ENCODE data around the gene C16orf92. TPM values are rescaled to one million over a fixed set of nuclear protein-coding genes. Genes with fewer than 3 reads are reported as not detected.

The C16orf92 gene
- total and polyA plus RNA-seq, 2 of the 13 experiments (the other 11 are each of a cell fraction or from before 2014, with no cell fraction given), result not detected

GRCh38 chr16:29995911-29996765 lies 26.9 kb upstream of the C16orf92 start, which contains the start of gene INO80E (continued):
- TF ChIP-seq ZNF263 (CRISPR knock-in tag; IDR thresholded peaks at IDR 0.05), result peak; percentile 45; the same call in 1 of the 2 replicates
- peak; percentile 98 for TF ChIP-seq YY1 (IDR thresholded peaks at IDR 0.05; ENCODE audit: insufficient read depth, insufficient replicate concordance, low read depth, low read length)
- peak; percentile 71; the same call in 1 of the 2 replicates for TF ChIP-seq PAX8 (CRISPR knock-in tag; IDR thresholded peaks at IDR 0.05; ENCODE audit: borderline replicate concordance)
- TF ChIP-seq ZBTB3 (CRISPR knock-in tag; IDR thresholded peaks at IDR 0.05; ENCODE audit: borderline replicate concordance, low read depth), result no peak; the same call in 1 of the 2 replicates
- peak; percentile 76 for TF ChIP-seq BRCA1 (CRISPR knock-in tag; IDR thresholded peaks at IDR 0.05)
- 0 out of 2 replicates have a peak, but pooled peaks have one; percentile 41 for TF ChIP-seq CEBPB (IDR thresholded peaks at IDR 0.05; ENCODE audit: borderline replicate concordance, low read depth, low read length)
- 0 out of 2 replicates have a peak, but pooled peaks have one; percentile 86 for TF ChIP-seq ZSCAN20 (CRISPR knock-in tag; IDR thresholded peaks at IDR 0.05; ENCODE audit: borderline replicate concordance)
- TF ChIP-seq ISL2 (CRISPR knock-in tag; IDR thresholded peaks at IDR 0.05), result peak; percentile 74
- TF ChIP-seq USF2 (IDR thresholded peaks at IDR 0.05; ENCODE audit: low read depth, low read length), result no peak
- no peak; the same call in 1 of the 2 replicates for TF ChIP-seq USF2 (CRISPR knock-in tag; IDR thresholded peaks at IDR 0.05; ENCODE audit: borderline replicate concordance)
- no peak; the same call in none of the 2 replicates for TF ChIP-seq MIER2 (CRISPR knock-in tag; IDR thresholded peaks at IDR 0.05)
- no peak for TF ChIP-seq SNRNP70 (IDR thresholded peaks at IDR 0.05; ENCODE audit: low read depth, low read length)
- TF ChIP-seq DPF2 (CRISPR knock-in tag; IDR thresholded peaks at IDR 0.05; ENCODE audit: borderline replicate concordance, low read depth), result no peak; the same call in 1 of the 2 replicates
- TF ChIP-seq ZNF563 (CRISPR knock-in tag; IDR thresholded peaks at IDR 0.05), result peak; percentile 79; the same call in 1 of the 2 replicates
- TF ChIP-seq NAIF1 (CRISPR knock-in tag; IDR thresholded peaks at IDR 0.05; ENCODE audit: borderline replicate concordance), result peak; percentile 76
- TF ChIP-seq KLF12 (CRISPR knock-in tag; IDR thresholded peaks at IDR 0.05; ENCODE audit: borderline replicate concordance), result peak; percentile 98
- no peak for TF ChIP-seq MEIS1 (CRISPR knock-in tag; IDR thresholded peaks at IDR 0.05; ENCODE audit: borderline replicate concordance)
- peak; percentile 44; the same call in 1 of the 2 replicates for TF ChIP-seq RAD21 (CRISPR knock-in tag; IDR thresholded peaks at IDR 0.05)
- TF ChIP-seq, protein P1, sequence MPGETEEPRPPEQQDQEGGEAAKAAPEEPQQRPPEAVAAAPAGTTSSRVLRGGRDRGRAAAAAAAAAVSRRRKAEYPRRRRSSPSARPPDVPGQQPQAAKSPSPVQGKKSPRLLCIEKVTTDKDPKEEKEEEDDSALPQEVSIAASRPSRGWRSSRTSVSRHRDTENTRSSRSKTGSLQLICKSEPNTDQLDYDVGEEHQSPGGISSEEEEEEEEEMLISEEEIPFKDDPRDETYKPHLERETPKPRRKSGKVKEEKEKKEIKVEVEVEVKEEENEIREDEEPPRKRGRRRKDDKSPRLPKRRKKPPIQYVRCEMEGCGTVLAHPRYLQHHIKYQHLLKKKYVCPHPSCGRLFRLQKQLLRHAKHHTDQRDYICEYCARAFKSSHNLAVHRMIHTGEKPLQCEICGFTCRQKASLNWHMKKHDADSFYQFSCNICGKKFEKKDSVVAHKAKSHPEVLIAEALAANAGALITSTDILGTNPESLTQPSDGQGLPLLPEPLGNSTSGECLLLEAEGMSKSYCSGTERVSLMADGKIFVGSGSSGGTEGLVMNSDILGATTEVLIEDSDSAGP (CRISPR knock-in tag; IDR thresholded peaks at IDR 0.05; ENCODE audit: borderline replicate concordance), result peak; percentile 98
- peak; percentile 92 for TF ChIP-seq CBFB (CRISPR knock-in tag; IDR thresholded peaks at IDR 0.05)
- TF ChIP-seq SRSF9 (IDR thresholded peaks at IDR 0.05; ENCODE audit: borderline replicate concordance, insufficient read depth, low read depth, low read length, poor library complexity, severe bottlenecking), result no peak
- no peak for TF ChIP-seq CCDC6 (CRISPR knock-in tag; IDR thresholded peaks at IDR 0.05)
- no peak for TF ChIP-seq MBD4 (IDR thresholded peaks at IDR 0.05; ENCODE audit: borderline replicate concordance, low read length)
- peak; percentile 94 for TF ChIP-seq YEATS2 (CRISPR knock-in tag; IDR thresholded peaks at IDR 0.05; ENCODE audit: borderline replicate concordance)
